ENCODE measurements around the gene SLC6A20. TPM values are rescaled to one million over a fixed set of nuclear protein-coding genes. Genes with fewer than 3 reads are reported as not detected.

SLC6A20 gene
- total and polyA plus RNA-seq, 4 donors: 0.08 to 0.16 (median 0.10) TPM; not detected in 1

DNA sequence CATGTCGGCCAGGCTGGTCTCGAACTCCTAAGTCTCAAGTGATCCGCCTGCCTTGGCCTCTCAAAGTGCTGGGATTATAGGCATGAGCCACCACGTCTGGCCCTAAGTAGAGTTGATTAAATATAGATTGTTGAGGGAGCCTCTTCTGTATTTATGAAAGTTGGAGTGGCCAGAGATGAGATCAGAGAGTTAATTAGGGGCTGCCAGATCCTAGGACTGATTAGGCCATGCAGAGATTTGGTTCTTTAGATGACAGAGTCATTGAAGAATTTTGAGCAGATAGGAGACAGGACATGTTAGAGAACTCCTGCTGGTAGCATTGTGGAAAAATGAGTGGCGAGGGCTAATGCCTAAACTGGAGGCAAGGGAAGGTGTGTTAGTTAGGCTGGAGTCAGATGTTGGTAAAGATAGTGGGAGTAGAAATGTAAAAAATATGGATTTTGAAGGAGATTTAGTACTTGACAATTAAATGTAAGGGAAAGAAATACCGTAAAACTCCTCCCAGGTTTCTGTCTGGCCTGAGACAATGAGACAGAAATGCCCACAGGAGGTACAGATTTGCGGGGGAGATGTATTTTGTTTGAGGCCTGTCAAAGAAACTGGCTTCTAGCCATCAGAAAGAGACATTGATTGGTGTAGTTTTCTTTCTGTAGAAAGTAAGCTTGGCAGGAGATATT, 83.8 kb downstream of the SLC6A20 start (continued):
- TF ChIP-seq EGR1 (IDR thresholded peaks at IDR 0.05; ENCODE audit: low read depth in 2 of 2) (no peak), HNF4A (conservative IDR thresholded peaks at IDR 0.05) (no peak), HNF4G (IDR thresholded peaks at IDR 0.05) (no peak), FOXA2 (IDR thresholded peaks at IDR 0.05) (no peak), GABPA (IDR thresholded peaks at IDR 0.05 in 1 of 2, conservative IDR thresholded peaks at IDR 0.05 in 1 of 2) (no peak), FOXA1 (IDR thresholded peaks at IDR 0.05) (no peak)

DNA sequence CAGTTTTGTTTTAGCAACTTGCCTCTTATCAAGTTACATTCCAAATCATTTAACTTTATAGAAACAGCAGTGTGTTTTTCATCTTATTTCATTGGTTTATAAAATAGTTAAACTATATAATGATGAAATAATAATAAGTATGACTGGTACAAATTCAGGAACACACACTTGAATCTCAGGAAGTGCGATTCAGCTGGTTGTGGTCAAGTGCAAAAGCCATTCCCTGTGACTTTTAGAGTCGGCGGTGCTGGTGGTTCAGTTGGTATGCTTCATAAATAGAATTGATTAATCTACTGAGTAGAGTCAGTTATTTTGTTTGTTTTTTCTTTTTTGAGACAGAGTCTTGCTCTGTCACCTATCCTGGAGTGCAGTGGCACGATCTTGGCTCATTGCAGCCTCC, 84.4 kb downstream of the SLC6A20 start:
- H3K36me3 ChIP-seq (ENCODE audit: control insufficient read depth in 4 of 4, insufficient read depth in 3 of 4, low read depth in 1 of 4, low read length in 3 of 4): peaks cover 2 to 45% (median 16%) of the 10 kb centered on the region in 4 donors
- H3K4me1 ChIP-seq (ENCODE audit: control insufficient read depth in 4 of 4, insufficient read depth in 4 of 4, low read length in 3 of 4): no peaks in the 10 kb centered on the region
- no peak for DNase-seq (ENCODE audit: low spot score)
- no peak overlapping the region for H3K4me3 ChIP-seq (ENCODE audit: low read depth in 1 of 3, low read length in 3 of 3)
- 87% methylated on average over 4 of the region's 4 CpGs for WGBS
- H3K9ac ChIP-seq (ENCODE audit: low read depth in 1 of 2, low read length in 2 of 2): no peak overlapping the region
- H3K27ac ChIP-seq (ENCODE audit: low read depth in 1 of 2, low read length in 2 of 2): no peak overlapping the region
- no peaks in the 10 kb centered on the region for H3K27me3 ChIP-seq (ENCODE audit: control insufficient read depth in 4 of 4, insufficient read depth in 4 of 4, low read length in 3 of 4)
- no peak for TF ChIP-seq JUND (IDR thresholded peaks at IDR 0.05)
- no peak for TF ChIP-seq RAD21 (IDR thresholded peaks at IDR 0.05)
- TF ChIP-seq FOXA1 (IDR thresholded peaks at IDR 0.05): no peak
- no peak for TF ChIP-seq HNF4A (conservative IDR thresholded peaks at IDR 0.05)
- no peak for TF ChIP-seq FOXA2 (IDR thresholded peaks at IDR 0.05)
- TF ChIP-seq, protein P1, sequence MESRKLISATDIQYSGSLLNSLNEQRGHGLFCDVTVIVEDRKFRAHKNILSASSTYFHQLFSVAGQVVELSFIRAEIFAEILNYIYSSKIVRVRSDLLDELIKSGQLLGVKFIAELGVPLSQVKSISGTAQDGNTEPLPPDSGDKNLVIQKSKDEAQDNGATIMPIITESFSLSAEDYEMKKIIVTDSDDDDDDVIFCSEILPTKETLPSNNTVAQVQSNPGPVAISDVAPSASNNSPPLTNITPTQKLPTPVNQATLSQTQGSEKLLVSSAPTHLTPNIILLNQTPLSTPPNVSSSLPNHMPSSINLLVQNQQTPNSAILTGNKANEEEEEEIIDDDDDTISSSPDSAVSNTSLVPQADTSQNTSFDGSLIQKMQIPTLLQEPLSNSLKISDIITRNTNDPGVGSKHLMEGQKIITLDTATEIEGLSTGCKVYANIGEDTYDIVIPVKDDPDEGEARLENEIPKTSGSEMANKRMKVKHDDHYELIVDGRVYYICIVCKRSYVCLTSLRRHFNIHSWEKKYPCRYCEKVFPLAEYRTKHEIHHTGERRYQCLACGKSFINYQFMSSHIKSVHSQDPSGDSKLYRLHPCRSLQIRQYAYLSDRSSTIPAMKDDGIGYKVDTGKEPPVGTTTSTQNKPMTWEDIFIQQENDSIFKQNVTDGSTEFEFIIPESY (IDR thresholded peaks at IDR 0.05): no peak
- no peak for TF ChIP-seq SP1 (IDR thresholded peaks at IDR 0.05)
- TF ChIP-seq, protein P2, sequence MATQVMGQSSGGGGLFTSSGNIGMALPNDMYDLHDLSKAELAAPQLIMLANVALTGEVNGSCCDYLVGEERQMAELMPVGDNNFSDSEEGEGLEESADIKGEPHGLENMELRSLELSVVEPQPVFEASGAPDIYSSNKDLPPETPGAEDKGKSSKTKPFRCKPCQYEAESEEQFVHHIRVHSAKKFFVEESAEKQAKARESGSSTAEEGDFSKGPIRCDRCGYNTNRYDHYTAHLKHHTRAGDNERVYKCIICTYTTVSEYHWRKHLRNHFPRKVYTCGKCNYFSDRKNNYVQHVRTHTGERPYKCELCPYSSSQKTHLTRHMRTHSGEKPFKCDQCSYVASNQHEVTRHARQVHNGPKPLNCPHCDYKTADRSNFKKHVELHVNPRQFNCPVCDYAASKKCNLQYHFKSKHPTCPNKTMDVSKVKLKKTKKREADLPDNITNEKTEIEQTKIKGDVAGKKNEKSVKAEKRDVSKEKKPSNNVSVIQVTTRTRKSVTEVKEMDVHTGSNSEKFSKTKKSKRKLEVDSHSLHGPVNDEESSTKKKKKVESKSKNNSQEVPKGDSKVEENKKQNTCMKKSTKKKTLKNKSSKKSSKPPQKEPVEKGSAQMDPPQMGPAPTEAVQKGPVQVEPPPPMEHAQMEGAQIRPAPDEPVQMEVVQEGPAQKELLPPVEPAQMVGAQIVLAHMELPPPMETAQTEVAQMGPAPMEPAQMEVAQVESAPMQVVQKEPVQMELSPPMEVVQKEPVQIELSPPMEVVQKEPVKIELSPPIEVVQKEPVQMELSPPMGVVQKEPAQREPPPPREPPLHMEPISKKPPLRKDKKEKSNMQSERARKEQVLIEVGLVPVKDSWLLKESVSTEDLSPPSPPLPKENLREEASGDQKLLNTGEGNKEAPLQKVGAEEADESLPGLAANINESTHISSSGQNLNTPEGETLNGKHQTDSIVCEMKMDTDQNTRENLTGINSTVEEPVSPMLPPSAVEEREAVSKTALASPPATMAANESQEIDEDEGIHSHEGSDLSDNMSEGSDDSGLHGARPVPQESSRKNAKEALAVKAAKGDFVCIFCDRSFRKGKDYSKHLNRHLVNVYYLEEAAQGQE (IDR thresholded peaks at IDR 0.05): no peak
- TF ChIP-seq YY1 (IDR thresholded peaks at IDR 0.05): no peak
- no peak for TF ChIP-seq HNF4G (IDR thresholded peaks at IDR 0.05)
- no peaks in the 10 kb centered on the region for H3K9me3 ChIP-seq (ENCODE audit: control insufficient read depth in 4 of 4, low read length in 3 of 4)

DNA sequence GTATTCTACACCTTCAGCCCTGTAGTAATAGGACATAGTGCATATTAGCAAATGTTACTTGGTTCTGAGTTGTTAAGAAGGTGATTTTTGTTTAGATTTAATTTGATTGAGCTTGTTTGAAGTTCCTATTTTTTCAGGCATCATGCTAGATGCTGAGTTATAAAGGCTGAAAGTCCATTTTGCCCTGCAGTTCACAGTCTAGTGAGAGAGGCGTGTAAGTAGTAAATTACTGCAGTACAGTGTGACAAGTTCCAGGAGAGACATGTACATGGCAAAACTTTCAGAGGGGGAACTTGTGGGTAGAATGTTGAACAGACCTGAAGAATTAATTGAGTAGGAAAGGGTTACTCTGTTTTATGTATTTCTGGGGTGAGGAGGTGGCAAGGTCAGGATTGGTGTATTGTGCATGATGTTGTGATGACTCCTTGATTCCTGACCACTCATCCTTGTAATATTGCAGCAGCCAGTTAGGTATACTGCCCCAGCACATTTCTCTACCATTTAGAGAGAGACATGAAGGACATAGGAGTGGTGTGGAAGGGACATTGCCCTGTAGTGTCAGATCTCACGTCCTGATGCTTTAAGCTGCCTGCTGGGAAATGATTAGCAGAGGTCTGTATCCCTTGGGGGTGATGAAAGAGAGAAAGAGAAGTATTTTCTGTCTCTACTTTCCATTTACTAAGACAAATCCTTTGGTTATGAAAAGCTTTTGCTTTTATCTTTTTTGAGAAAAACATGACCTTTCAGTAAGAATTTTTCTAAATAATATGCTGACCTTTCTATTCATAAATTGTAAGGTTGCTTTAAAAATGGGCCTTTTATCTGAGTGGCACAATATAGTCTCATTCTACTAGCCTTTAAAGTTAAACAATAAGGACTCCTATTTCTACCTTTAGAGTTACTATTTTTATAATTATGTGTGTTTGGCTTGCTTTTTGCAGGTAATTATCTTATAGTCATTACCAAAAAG, 90.2 kb downstream of the SLC6A20 start:
- no peaks in the 10 kb centered on the region for H3K9me3 ChIP-seq (ENCODE audit: control insufficient read depth in 4 of 4, low read length in 3 of 4)
- WGBS: 85% methylated on average over 2 of the region's 2 CpGs
- no peak overlapping the region for H3K9ac ChIP-seq (ENCODE audit: low read depth in 1 of 2, low read length in 2 of 2)
- H3K36me3 ChIP-seq (ENCODE audit: control insufficient read depth in 4 of 4, insufficient read depth in 3 of 4, low read depth in 1 of 4, low read length in 3 of 4): peaks cover 2 to 32% (median 15%) of the 10 kb centered on the region in 4 donors
- H3K27ac ChIP-seq (ENCODE audit: low read depth in 1 of 2, low read length in 2 of 2): no peak overlapping the region
- no peak overlapping the region for H3K4me3 ChIP-seq (ENCODE audit: low read depth in 1 of 3, low read length in 3 of 3)
- DNase-seq (ENCODE audit: low spot score): no peak
- no peaks in the 10 kb centered on the region for H3K4me1 ChIP-seq (ENCODE audit: control insufficient read depth in 4 of 4, insufficient read depth in 4 of 4, low read length in 3 of 4)
- H3K27me3 ChIP-seq (ENCODE audit: control insufficient read depth in 4 of 4, insufficient read depth in 4 of 4, low read length in 3 of 4): no peaks in the 10 kb centered on the region
- TF ChIP-seq, protein P3, sequence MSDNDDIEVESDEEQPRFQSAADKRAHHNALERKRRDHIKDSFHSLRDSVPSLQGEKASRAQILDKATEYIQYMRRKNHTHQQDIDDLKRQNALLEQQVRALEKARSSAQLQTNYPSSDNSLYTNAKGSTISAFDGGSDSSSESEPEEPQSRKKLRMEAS (IDR thresholded peaks at IDR 0.05): no peak
- TF ChIP-seq, protein P1 (IDR thresholded peaks at IDR 0.05): no peak
- no peak for TF ChIP-seq HNF4A (conservative IDR thresholded peaks at IDR 0.05)
- TF ChIP-seq YY1 (IDR thresholded peaks at IDR 0.05): no peak
- no peak for TF ChIP-seq HNF4G (IDR thresholded peaks at IDR 0.05)
- no peak for TF ChIP-seq TAF1 (conservative IDR thresholded peaks at IDR 0.05)
- TF ChIP-seq, protein P2 (IDR thresholded peaks at IDR 0.05): no peak
- TF ChIP-seq FOXA1 (IDR thresholded peaks at IDR 0.05): no peak
- no peak for TF ChIP-seq EGR1 (IDR thresholded peaks at IDR 0.05; ENCODE audit: low read depth in 2 of 2)
- no peak for TF ChIP-seq FOXA2 (IDR thresholded peaks at IDR 0.05)
